Mucosa of gallbladder (tissue), 1 donor: ENCODE measurements around the gene CHKA. TPM values are rescaled to one million over a fixed set of nuclear protein-coding genes. Genes with fewer than 3 reads are reported as not detected.

Experiments
- DNase-seq: peaks from one replicate; pipeline ENCODE4 v3.0.0-alpha.2; 2020; ENCODE audit warnings: low spot score
- total RNA-seq: library from RNA; stranded (reverse); gene quantifications from one replicate; pipeline ENCODE4 v1.2.1, GENCODE V29; 2021
- donor health status: DM: no; HTN: no; CAD: no.

Gene CHKA
- total RNA-seq, 1 donor from 2014 or later, result 61.4 TPM

- no peak for DNase-seq
Measured at GRCh38 chr11:68142441-68143309, 21.5 kb upstream of the CHKA start.

GRCh38 chr11:68142028-68142412, 20.8 kb upstream of the CHKA start:
- no peak for DNase-seq

- no peak for DNase-seq
Measured at GRCh38 chr11:68141246-68142027, 20.2 kb upstream of the CHKA start.

- DNase-seq, result no peak
Measured at GRCh38 chr11:68140496-68141245, 19.5 kb upstream of the CHKA start.

- DNase-seq, result no peak
Measured at GRCh38 chr11:68138237-68138636, 17.0 kb upstream of the CHKA start.

- no peak for DNase-seq
Measured at GRCh38 chr11:68137833-68138232, 16.6 kb upstream of the CHKA start.

- DNase-seq, result no peak
Measured at GRCh38 chr11:68136866-68137265, 15.7 kb upstream of the CHKA start.

- DNase-seq, result no peak
Measured at GRCh38 chr11:68135161-68135560, 14.0 kb upstream of the CHKA start.

- DNase-seq, result no peak
Measured at GRCh38 chr11:68133761-68134160, 12.6 kb upstream of the CHKA start.

- DNase-seq, result no peak
Measured at GRCh38 chr11:68130121-68130520, 8.9 kb upstream of the CHKA start.

GRCh38 chr11:68128682-68129327, 7.6 kb upstream of the CHKA start:
- DNase-seq, result peak; percentile 85

- DNase-seq, result peak; percentile 78
Measured at GRCh38 chr11:68127714-68128681, 6.8 kb upstream of the CHKA start.

GRCh38 chr11:68125164-68125563, 4.0 kb upstream of the CHKA start:
- DNase-seq, result no peak

GRCh38 chr11:68122936-68123539, 1.9 kb upstream of the CHKA start:
- peak; percentile 47 for DNase-seq

- DNase-seq, result peak; percentile 38
Measured at GRCh38 chr11:68120273-68121066, 718 bp downstream of the CHKA start.

- no peak for DNase-seq
Measured at GRCh38 chr11:68118706-68119448, 2.3 kb downstream of the CHKA start.

GRCh38 chr11:68117853-68118470, 3.2 kb downstream of the CHKA start:
- DNase-seq, result no peak

- DNase-seq, result no peak
Measured at GRCh38 chr11:68116974-68117373, 4.2 kb downstream of the CHKA start.
